ENCODE data around the gene PHLDB2.

PHLDB2 gene

DNA sequence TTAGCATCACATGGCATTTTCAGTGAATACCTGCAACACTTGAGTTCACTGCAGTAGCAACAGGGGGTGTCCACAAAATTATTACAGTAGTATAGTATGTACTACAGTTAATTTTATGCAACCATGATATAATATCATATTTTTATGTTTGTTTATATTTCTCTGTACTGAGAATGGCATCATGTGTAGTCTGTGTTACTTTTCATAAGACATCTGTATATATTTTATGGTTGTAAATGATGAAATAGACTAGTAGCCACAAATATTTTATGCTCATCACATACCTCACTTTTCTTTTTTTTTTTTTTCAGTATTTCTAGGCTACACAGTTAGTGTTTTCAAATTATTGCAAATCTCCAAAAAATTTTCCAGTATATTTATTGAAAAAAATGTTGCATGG lies 22.4 kb downstream of the PHLDB2 start:
- ATAC-seq, result no peak

GRCh38 chr3:111882194-111882593 lies 23.1 kb downstream of the PHLDB2 start:
- no peak for ATAC-seq
- no peak for TF ChIP-seq ZFP30 (CRISPR knock-in tag; IDR thresholded peaks at IDR 0.05)
- TF ChIP-seq CSRNP3 (CRISPR knock-in tag; IDR thresholded peaks at IDR 0.05), result no peak
- TF ChIP-seq TOX (CRISPR knock-in tag; IDR thresholded peaks at IDR 0.05; ENCODE audit: borderline replicate concordance), result no peak
- TF ChIP-seq, protein P1, sequence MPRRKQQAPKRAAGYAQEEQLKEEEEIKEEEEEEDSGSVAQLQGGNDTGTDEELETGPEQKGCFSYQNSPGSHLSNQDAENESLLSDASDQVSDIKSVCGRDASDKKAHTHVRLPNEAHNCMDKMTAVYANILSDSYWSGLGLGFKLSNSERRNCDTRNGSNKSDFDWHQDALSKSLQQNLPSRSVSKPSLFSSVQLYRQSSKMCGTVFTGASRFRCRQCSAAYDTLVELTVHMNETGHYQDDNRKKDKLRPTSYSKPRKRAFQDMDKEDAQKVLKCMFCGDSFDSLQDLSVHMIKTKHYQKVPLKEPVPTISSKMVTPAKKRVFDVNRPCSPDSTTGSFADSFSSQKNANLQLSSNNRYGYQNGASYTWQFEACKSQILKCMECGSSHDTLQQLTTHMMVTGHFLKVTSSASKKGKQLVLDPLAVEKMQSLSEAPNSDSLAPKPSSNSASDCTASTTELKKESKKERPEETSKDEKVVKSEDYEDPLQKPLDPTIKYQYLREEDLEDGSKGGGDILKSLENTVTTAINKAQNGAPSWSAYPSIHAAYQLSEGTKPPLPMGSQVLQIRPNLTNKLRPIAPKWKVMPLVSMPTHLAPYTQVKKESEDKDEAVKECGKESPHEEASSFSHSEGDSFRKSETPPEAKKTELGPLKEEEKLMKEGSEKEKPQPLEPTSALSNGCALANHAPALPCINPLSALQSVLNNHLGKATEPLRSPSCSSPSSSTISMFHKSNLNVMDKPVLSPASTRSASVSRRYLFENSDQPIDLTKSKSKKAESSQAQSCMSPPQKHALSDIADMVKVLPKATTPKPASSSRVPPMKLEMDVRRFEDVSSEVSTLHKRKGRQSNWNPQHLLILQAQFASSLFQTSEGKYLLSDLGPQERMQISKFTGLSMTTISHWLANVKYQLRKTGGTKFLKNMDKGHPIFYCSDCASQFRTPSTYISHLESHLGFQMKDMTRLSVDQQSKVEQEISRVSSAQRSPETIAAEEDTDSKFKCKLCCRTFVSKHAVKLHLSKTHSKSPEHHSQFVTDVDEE (CRISPR knock-in tag; IDR thresholded peaks at IDR 0.05), result no peak
- no peak for TF ChIP-seq BACH2 (CRISPR knock-in tag; IDR thresholded peaks at IDR 0.05; ENCODE audit: borderline replicate concordance)
- TF ChIP-seq CSDC2 (CRISPR knock-in tag; IDR thresholded peaks at IDR 0.05), result no peak
- TF ChIP-seq, protein P2, sequence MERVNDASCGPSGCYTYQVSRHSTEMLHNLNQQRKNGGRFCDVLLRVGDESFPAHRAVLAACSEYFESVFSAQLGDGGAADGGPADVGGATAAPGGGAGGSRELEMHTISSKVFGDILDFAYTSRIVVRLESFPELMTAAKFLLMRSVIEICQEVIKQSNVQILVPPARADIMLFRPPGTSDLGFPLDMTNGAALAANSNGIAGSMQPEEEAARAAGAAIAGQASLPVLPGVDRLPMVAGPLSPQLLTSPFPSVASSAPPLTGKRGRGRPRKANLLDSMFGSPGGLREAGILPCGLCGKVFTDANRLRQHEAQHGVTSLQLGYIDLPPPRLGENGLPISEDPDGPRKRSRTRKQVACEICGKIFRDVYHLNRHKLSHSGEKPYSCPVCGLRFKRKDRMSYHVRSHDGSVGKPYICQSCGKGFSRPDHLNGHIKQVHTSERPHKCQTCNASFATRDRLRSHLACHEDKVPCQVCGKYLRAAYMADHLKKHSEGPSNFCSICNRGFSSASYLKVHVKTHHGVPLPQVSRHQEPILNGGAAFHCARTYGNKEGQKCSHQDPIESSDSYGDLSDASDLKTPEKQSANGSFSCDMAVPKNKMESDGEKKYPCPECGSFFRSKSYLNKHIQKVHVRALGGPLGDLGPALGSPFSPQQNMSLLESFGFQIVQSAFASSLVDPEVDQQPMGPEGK (CRISPR knock-in tag; IDR thresholded peaks at IDR 0.05; ENCODE audit: borderline replicate concordance), result no peak
- no peak for TF ChIP-seq RARB (CRISPR knock-in tag; IDR thresholded peaks at IDR 0.05)
- TF ChIP-seq, protein P3, sequence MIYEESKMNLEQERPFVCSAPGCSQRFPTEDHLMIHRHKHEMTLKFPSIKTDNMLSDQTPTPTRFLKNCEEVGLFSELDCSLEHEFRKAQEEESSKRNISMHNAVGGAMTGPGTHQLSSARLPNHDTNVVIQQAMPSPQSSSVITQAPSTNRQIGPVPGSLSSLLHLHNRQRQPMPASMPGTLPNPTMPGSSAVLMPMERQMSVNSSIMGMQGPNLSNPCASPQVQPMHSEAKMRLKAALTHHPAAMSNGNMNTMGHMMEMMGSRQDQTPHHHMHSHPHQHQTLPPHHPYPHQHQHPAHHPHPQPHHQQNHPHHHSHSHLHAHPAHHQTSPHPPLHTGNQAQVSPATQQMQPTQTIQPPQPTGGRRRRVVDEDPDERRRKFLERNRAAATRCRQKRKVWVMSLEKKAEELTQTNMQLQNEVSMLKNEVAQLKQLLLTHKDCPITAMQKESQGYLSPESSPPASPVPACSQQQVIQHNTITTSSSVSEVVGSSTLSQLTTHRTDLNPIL (CRISPR knock-in tag; IDR thresholded peaks at IDR 0.05; ENCODE audit: low read depth), result no peak

More for the DNA sequence above, 22.4 kb downstream of the PHLDB2 start:
- TF ChIP-seq ZNF8 (CRISPR knock-in tag; IDR thresholded peaks at IDR 0.05), result no peak
- TF ChIP-seq, protein P1 (CRISPR knock-in tag; IDR thresholded peaks at IDR 0.05), result no peak
- TF ChIP-seq, protein P3 (CRISPR knock-in tag; IDR thresholded peaks at IDR 0.05; ENCODE audit: low read depth), result no peak
- no peak for TF ChIP-seq PPARA (CRISPR knock-in tag; IDR thresholded peaks at IDR 0.05; ENCODE audit: borderline replicate concordance)
- no peak for TF ChIP-seq TOX (CRISPR knock-in tag; IDR thresholded peaks at IDR 0.05; ENCODE audit: borderline replicate concordance)
- no peak for TF ChIP-seq OSR1 (CRISPR knock-in tag; IDR thresholded peaks at IDR 0.05)
- no peak for TF ChIP-seq ZFP30 (CRISPR knock-in tag; IDR thresholded peaks at IDR 0.05)
- no peak for TF ChIP-seq BACH2 (CRISPR knock-in tag; IDR thresholded peaks at IDR 0.05; ENCODE audit: borderline replicate concordance)

- TF ChIP-seq ZFP30 (CRISPR knock-in tag; IDR thresholded peaks at IDR 0.05) (no peak), GLIS3 (CRISPR knock-in tag; IDR thresholded peaks at IDR 0.05) (no peak), CSDC2 (CRISPR knock-in tag; IDR thresholded peaks at IDR 0.05) (no peak), BACH2 (CRISPR knock-in tag; IDR thresholded peaks at IDR 0.05; ENCODE audit: borderline replicate concordance) (no peak), RARB (CRISPR knock-in tag; IDR thresholded peaks at IDR 0.05) (no peak), ZNF70 (CRISPR knock-in tag; IDR thresholded peaks at IDR 0.05) (no peak), ZC3H10 (CRISPR knock-in tag; IDR thresholded peaks at IDR 0.05) (no peak)
- ATAC-seq, result no peak
Observed at GRCh38 chr3:111882799-111883198, 23.7 kb downstream of the PHLDB2 start.
